Measurements from ENCODE around the gene HK2.
"Not testable (repeated sequence)": the region's sequence is repeated elsewhere in the genome, so short reads cannot be mapped to it uniquely, and the experiment has no call there.

HK2 gene

GRCh38 chr2:74835831-74836674 is 2.1 kb downstream of the HK2 start:
- DNase-seq: peak; percentile 62 to 69

- no peak for DNase-seq
Observed at GRCh38 chr2:74836675-74837401, 2.9 kb downstream of the HK2 start.

GRCh38 chr2:74841641-74842040 is 7.7 kb downstream of the HK2 start:
- DNase-seq: no peak

GRCh38 chr2:74843433-74843832 is 9.5 kb downstream of the HK2 start:
- no peak for DNase-seq

- DNase-seq: no peak
Observed at GRCh38 chr2:74843899-74844298, 10.0 kb downstream of the HK2 start.

- no peak for DNase-seq
Observed at GRCh38 chr2:74844752-74845151, 10.8 kb downstream of the HK2 start.

- DNase-seq: peak; percentile 88 to 91
Observed at GRCh38 chr2:74845217-74845751, 11.4 kb downstream of the HK2 start.

GRCh38 chr2:74845991-74846390 is 12.1 kb downstream of the HK2 start:
- no peak for DNase-seq

GRCh38 chr2:74846481-74846880 is 12.6 kb downstream of the HK2 start:
- DNase-seq: no peak

GRCh38 chr2:74847070-74847858 is 13.3 kb downstream of the HK2 start:
- DNase-seq: no peak

GRCh38 chr2:74849228-74849892 is 15.4 kb downstream of the HK2 start:
- peak; percentile 89 to 96 for DNase-seq

GRCh38 chr2:74850496-74851190 is 16.7 kb downstream of the HK2 start:
- no peak for DNase-seq

- DNase-seq: no peak
Observed at GRCh38 chr2:74851191-74851566, 17.3 kb downstream of the HK2 start.

- DNase-seq: not testable (repeated sequence)
Observed at GRCh38 chr2:74853360-74853759, 19.4 kb downstream of the HK2 start.

GRCh38 chr2:74854401-74854800 is 20.5 kb downstream of the HK2 start:
- DNase-seq: no peak

GRCh38 chr2:74855114-74855707 is 21.3 kb downstream of the HK2 start:
- DNase-seq: not testable (repeated sequence)

GRCh38 chr2:74856004-74856578 is 22.2 kb downstream of the HK2 start:
- DNase-seq: no peak

GRCh38 chr2:74856599-74856998 is 22.7 kb downstream of the HK2 start:
- no peak for DNase-seq

GRCh38 chr2:74857215-74857614 is 23.3 kb downstream of the HK2 start:
- DNase-seq: no peak

- no peak for DNase-seq
Observed at GRCh38 chr2:74857725-74858124, 23.8 kb downstream of the HK2 start.

- no peak for DNase-seq
Observed at GRCh38 chr2:74858281-74858680, 24.4 kb downstream of the HK2 start.
